Skeletal muscle satellite cell (primary cell): ENCODE measurements around the gene SNX19. TPM values are rescaled to one million over a fixed set of nuclear protein-coding genes. Genes with fewer than 3 reads are reported as not detected.

Experiments used
- H3K27me3 ChIP-seq: 2 replicates; pipeline ENCODE4 v1.7.0; 2013; ENCODE audit warnings: low read length; ENCODE audit not compliant: control insufficient read depth, insufficient read depth
- H3K36me3 ChIP-seq: 2 replicates; pipeline ENCODE4 v1.7.0; 2013; ENCODE audit warnings: mild to moderate bottlenecking, control low read depth, low read length; ENCODE audit not compliant: insufficient read depth
- H3K4me1 ChIP-seq: 2 replicates; pipeline ENCODE4 v1.7.0; 2013; ENCODE audit warnings: low read length; ENCODE audit not compliant: control insufficient read depth, insufficient read depth
- H3K4me2 ChIP-seq: 2 replicates; pipeline ENCODE4 v1.7.0; 2013; ENCODE audit warnings: mild to moderate bottlenecking, low read length
- H3K4me3 ChIP-seq: 2 replicates; pipeline ENCODE4 v1.7.0; 2013; ENCODE audit warnings: low read length
- H3K9ac ChIP-seq: 2 replicates; pipeline ENCODE4 v1.7.0; 2013; ENCODE audit warnings: mild to moderate bottlenecking, low read depth, low read length, moderate library complexity
- H3K9me3 ChIP-seq: replicated peaks from 2 replicates; pipeline ENCODE4 v1.7.0; 2013; ENCODE audit warnings: mild to moderate bottlenecking, control low read depth, low read length
- total RNA-seq: library from RNA; depleted of rRNA; stranded (reverse); fragments of >200 nt; gene quantifications from 2 replicates; pipeline ENCODE4 v1.2.3, GENCODE V29; 2012; rRNA removed

The SNX19 gene, protein sequence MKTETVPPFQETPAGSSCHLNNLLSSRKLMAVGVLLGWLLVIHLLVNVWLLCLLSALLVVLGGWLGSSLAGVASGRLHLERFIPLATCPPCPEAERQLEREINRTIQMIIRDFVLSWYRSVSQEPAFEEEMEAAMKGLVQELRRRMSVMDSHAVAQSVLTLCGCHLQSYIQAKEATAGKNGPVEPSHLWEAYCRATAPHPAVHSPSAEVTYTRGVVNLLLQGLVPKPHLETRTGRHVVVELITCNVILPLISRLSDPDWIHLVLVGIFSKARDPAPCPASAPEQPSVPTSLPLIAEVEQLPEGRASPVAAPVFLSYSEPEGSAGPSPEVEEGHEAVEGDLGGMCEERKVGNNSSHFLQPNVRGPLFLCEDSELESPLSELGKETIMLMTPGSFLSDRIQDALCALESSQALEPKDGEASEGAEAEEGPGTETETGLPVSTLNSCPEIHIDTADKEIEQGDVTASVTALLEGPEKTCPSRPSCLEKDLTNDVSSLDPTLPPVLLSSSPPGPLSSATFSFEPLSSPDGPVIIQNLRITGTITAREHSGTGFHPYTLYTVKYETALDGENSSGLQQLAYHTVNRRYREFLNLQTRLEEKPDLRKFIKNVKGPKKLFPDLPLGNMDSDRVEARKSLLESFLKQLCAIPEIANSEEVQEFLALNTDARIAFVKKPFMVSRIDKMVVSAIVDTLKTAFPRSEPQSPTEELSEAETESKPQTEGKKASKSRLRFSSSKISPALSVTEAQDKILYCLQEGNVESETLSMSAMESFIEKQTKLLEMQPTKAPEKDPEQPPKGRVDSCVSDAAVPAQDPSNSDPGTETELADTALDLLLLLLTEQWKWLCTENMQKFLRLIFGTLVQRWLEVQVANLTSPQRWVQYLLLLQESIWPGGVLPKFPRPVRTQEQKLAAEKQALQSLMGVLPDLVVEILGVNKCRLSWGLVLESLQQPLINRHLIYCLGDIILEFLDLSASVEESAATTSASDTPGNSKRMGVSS
- total RNA-seq: 73.8 and 74.0 TPM in 2 replicates

DNA sequence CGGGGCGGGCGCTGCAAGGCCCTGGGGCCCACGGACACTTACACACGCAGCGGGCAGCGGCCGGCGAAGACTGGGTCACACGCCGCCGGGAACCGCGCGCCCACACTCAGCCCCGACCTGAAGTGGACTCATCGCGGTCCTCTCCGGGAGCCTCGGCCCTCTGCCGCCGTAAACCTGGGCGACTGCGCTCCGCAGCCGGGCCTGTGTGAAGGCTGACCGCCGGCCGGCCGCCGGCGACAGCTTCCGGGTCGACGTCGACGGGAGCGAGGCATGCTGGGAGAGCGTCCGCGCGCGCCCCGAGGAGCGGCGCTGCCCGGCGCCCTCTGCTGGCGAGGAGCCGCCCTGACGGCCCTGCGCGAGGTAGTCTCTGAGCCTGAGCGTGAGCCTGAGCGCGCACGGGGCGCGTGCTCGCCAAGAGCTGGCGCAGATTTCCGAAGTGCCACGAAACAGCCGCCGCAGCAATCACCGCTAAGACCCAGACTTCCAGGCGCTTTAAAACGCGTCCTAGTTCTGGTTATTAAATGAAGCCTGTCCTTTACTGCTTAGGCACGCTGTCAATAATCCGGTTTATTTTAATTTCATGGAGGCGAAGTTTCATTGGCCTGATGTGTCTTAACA is at the start of gene SNX19:
Gene SNX19 (minus strand): TSS at position 242 of the 618 bp plus-strand sequence. CDS start 540 bp downstream, outside the sequence.
- Histone ChIP-seq H3K27me3 (no peaks in the 10 kb centered on the region), H3K4me3 (peak within 1 kb of the TSS; percentile 90), H3K4me2 (peak within 1 kb of the TSS; percentile 100), H3K4me1 (peaks cover 15% of the 10 kb centered on the region), H3K9ac (peak within 1 kb of the TSS; percentile 98), H3K9me3 (no peaks in the 10 kb centered on the region), H3K36me3 (peaks cover 34% of the 10 kb centered on the region)

- no peak overlapping the region for H3K4me2 ChIP-seq
- H3K36me3 ChIP-seq: no peaks in the 10 kb centered on the region
- no peaks in the 10 kb centered on the region for H3K4me1 ChIP-seq
- no peak overlapping the region for H3K9ac ChIP-seq
- no peaks in the 10 kb centered on the region for H3K9me3 ChIP-seq
- peaks cover 15% of the 10 kb centered on the region for H3K27me3 ChIP-seq
- H3K4me3 ChIP-seq: no peak overlapping the region
These were observed 47.9 kb upstream of the SNX19 start for GRCh38 chr11:130964058-130964792.

GRCh38 chr11:130947889-130948288 is 31.6 kb upstream of the SNX19 start:
- Histone ChIP-seq H3K4me3 (no peak overlapping the region), H3K4me1 (peaks cover 38% of the 10 kb centered on the region), H3K4me2 (peak overlapping the region; percentile 11), H3K27me3 (no peaks in the 10 kb centered on the region), H3K36me3 (no peaks in the 10 kb centered on the region), H3K9me3 (no peaks in the 10 kb centered on the region), H3K9ac (no peak overlapping the region)

GRCh38 chr11:130947481-130947880 is 31.2 kb upstream of the SNX19 start:
- H3K36me3 ChIP-seq: no peaks in the 10 kb centered on the region
- peaks cover 38% of the 10 kb centered on the region for H3K4me1 ChIP-seq
- peak overlapping the region; percentile 11 for H3K4me2 ChIP-seq
- H3K27me3 ChIP-seq: no peaks in the 10 kb centered on the region
- no peak overlapping the region for H3K4me3 ChIP-seq
- no peak overlapping the region for H3K9ac ChIP-seq
- no peaks in the 10 kb centered on the region for H3K9me3 ChIP-seq

- Histone ChIP-seq H3K36me3 (no peaks in the 10 kb centered on the region), H3K9ac (no peak overlapping the region), H3K27me3 (no peaks in the 10 kb centered on the region), H3K4me3 (no peak overlapping the region), H3K9me3 (no peaks in the 10 kb centered on the region), H3K4me1 (peaks cover 38% of the 10 kb centered on the region), H3K4me2 (no peak overlapping the region)
These were observed 30.8 kb upstream of the SNX19 start for GRCh38 chr11:130947058-130947457.

DNA sequence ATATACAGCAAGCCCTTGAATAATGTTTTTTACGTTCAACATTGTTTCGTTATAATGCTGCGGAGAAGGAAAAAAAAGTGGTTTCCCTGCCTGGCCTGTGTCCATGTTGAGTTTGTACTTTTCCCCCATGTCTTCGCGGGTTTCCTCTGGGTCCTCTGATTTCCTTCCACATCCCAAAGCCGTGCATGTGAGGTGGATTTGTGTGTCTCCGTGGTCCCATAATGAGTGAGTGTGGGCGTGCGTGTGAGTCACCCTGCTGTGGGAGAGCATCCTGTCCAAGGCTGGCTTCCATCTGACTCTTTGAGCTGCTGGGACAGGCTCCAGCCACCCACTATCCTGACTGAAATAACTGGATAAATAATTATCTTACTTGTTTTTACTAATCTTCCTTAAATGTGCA is 29.6 kb upstream of the SNX19 start:
- H3K4me2 ChIP-seq: peak overlapping the region; percentile 29
- no peak overlapping the region for H3K4me3 ChIP-seq
- H3K4me1 ChIP-seq: peaks cover 38% of the 10 kb centered on the region
- no peak overlapping the region for H3K9ac ChIP-seq
- H3K9me3 ChIP-seq: no peaks in the 10 kb centered on the region
- no peaks in the 10 kb centered on the region for H3K27me3 ChIP-seq
- no peaks in the 10 kb centered on the region for H3K36me3 ChIP-seq

DNA sequence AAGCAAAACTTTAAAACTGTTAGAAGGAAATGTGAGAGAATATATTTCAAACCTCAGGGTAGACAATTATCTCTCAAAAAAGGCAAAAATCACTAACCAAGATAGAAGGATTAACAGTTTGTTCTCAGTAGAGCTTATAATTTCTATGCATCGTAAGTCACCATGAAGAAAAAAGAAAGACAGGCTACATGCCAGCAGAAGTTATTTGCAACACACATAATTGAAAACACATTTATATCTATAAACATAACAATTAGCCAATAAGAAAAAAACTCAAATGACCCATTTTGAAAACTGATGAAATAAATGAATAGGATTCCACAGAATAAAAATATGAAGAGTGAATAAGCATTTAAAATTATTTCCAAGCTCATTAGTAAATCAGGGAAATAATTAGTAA is 24.4 kb upstream of the SNX19 start:
- peaks cover 13% of the 10 kb centered on the region for H3K4me1 ChIP-seq
- no peak overlapping the region for H3K4me2 ChIP-seq
- H3K27me3 ChIP-seq: no peaks in the 10 kb centered on the region
- H3K9ac ChIP-seq: no peak overlapping the region
- H3K9me3 ChIP-seq: no peaks in the 10 kb centered on the region
- H3K4me3 ChIP-seq: no peak overlapping the region
- H3K36me3 ChIP-seq: no peaks in the 10 kb centered on the region

- H3K36me3 ChIP-seq: no peaks in the 10 kb centered on the region
- no peak overlapping the region for H3K4me3 ChIP-seq
- no peaks in the 10 kb centered on the region for H3K4me1 ChIP-seq
- H3K4me2 ChIP-seq: no peak overlapping the region
- H3K27me3 ChIP-seq: no peaks in the 10 kb centered on the region
- no peak overlapping the region for H3K9ac ChIP-seq
- no peaks in the 10 kb centered on the region for H3K9me3 ChIP-seq
These were observed 20.8 kb upstream of the SNX19 start for GRCh38 chr11:130937051-130937450.

- no peaks in the 10 kb centered on the region for H3K27me3 ChIP-seq
- no peaks in the 10 kb centered on the region for H3K9me3 ChIP-seq
- no peaks in the 10 kb centered on the region for H3K36me3 ChIP-seq
- no peak overlapping the region for H3K9ac ChIP-seq
- no peak overlapping the region for H3K4me3 ChIP-seq
- H3K4me1 ChIP-seq: no peaks in the 10 kb centered on the region
- no peak overlapping the region for H3K4me2 ChIP-seq
These were observed 15.9 kb upstream of the SNX19 start for GRCh38 chr11:130932086-130932712.

- Histone ChIP-seq H3K27me3 (no peaks in the 10 kb centered on the region), H3K9ac (no peak overlapping the region), H3K4me2 (no peak overlapping the region), H3K4me1 (no peaks in the 10 kb centered on the region), H3K36me3 (no peaks in the 10 kb centered on the region), H3K4me3 (no peak overlapping the region), H3K9me3 (no peaks in the 10 kb centered on the region)
These were observed 8.5 kb upstream of the SNX19 start for GRCh38 chr11:130924750-130925149.
